Measurements from ENCODE around the gene SLC35F5. TPM values are rescaled to one million over a fixed set of nuclear protein-coding genes. Genes with fewer than 3 reads are reported as not detected.

SLC35F5 gene
- total RNA-seq, 1 donor from 2014 or later, result 27.6 TPM

- H3K36me3 Mint-ChIP-seq (ENCODE audit: unreplicated experiment), result no peaks in the 10 kb centered on the region
- no peak overlapping the region for H3K4me3 Mint-ChIP-seq (ENCODE audit: unreplicated experiment)
- H3K27ac Mint-ChIP-seq (ENCODE audit: unreplicated experiment), result no peak overlapping the region
- DNase-seq, result no peak
- no peaks in the 10 kb centered on the region for H3K27me3 Mint-ChIP-seq (ENCODE audit: unreplicated experiment)
- no peak for TF ChIP-seq CTCF (IDR thresholded peaks at IDR 0.05; ENCODE audit: partially characterized antibody, unreplicated experiment)
- H3K4me1 Mint-ChIP-seq (ENCODE audit: low read depth, unreplicated experiment), result no peaks in the 10 kb centered on the region
- no peaks in the 10 kb centered on the region for H3K9me3 Mint-ChIP-seq (ENCODE audit: unreplicated experiment)
Measured at GRCh38 chr2:113716291-113716690, 40.2 kb downstream of the SLC35F5 start.

GRCh38 chr2:113712941-113713340 lies 43.5 kb downstream of the SLC35F5 start:
- H3K4me3 Mint-ChIP-seq (ENCODE audit: unreplicated experiment), result no peak overlapping the region
- DNase-seq, result no peak
- H3K4me1 Mint-ChIP-seq (ENCODE audit: low read depth, unreplicated experiment), result no peaks in the 10 kb centered on the region
- H3K27me3 Mint-ChIP-seq (ENCODE audit: unreplicated experiment), result no peaks in the 10 kb centered on the region
- H3K36me3 Mint-ChIP-seq (ENCODE audit: unreplicated experiment), result no peaks in the 10 kb centered on the region
- no peak for TF ChIP-seq CTCF (IDR thresholded peaks at IDR 0.05; ENCODE audit: partially characterized antibody, unreplicated experiment)
- H3K27ac Mint-ChIP-seq (ENCODE audit: unreplicated experiment), result no peak overlapping the region
- H3K9me3 Mint-ChIP-seq (ENCODE audit: unreplicated experiment), result no peaks in the 10 kb centered on the region

- H3K36me3 Mint-ChIP-seq (ENCODE audit: unreplicated experiment), result no peaks in the 10 kb centered on the region
- no peak overlapping the region for H3K27ac Mint-ChIP-seq (ENCODE audit: unreplicated experiment)
- no peak for DNase-seq
- H3K9me3 Mint-ChIP-seq (ENCODE audit: unreplicated experiment), result no peaks in the 10 kb centered on the region
- H3K4me1 Mint-ChIP-seq (ENCODE audit: low read depth, unreplicated experiment), result no peaks in the 10 kb centered on the region
- H3K27me3 Mint-ChIP-seq (ENCODE audit: unreplicated experiment), result no peaks in the 10 kb centered on the region
- TF ChIP-seq CTCF (IDR thresholded peaks at IDR 0.05; ENCODE audit: partially characterized antibody, unreplicated experiment), result no peak
- no peak overlapping the region for H3K4me3 Mint-ChIP-seq (ENCODE audit: unreplicated experiment)
Measured at GRCh38 chr2:113711851-113712250, 44.6 kb downstream of the SLC35F5 start.

GRCh38 chr2:113709022-113709421 lies 47.4 kb downstream of the SLC35F5 start:
- Mint-ChIP-seq H3K4me3 (ENCODE audit: unreplicated experiment) (no peak overlapping the region), H3K9me3 (ENCODE audit: unreplicated experiment) (no peaks in the 10 kb centered on the region), H3K27ac (ENCODE audit: unreplicated experiment) (no peak overlapping the region), H3K4me1 (ENCODE audit: low read depth, unreplicated experiment) (no peaks in the 10 kb centered on the region), H3K27me3 (ENCODE audit: unreplicated experiment) (no peaks in the 10 kb centered on the region), H3K36me3 (ENCODE audit: unreplicated experiment) (no peaks in the 10 kb centered on the region)
- no peak for DNase-seq
- TF ChIP-seq CTCF (IDR thresholded peaks at IDR 0.05; ENCODE audit: partially characterized antibody, unreplicated experiment), result no peak

- no peak overlapping the region for H3K4me3 Mint-ChIP-seq (ENCODE audit: unreplicated experiment)
- H3K36me3 Mint-ChIP-seq (ENCODE audit: unreplicated experiment), result no peaks in the 10 kb centered on the region
- H3K27me3 Mint-ChIP-seq (ENCODE audit: unreplicated experiment), result no peaks in the 10 kb centered on the region
- no peak for DNase-seq
- H3K9me3 Mint-ChIP-seq (ENCODE audit: unreplicated experiment), result no peaks in the 10 kb centered on the region
- H3K4me1 Mint-ChIP-seq (ENCODE audit: low read depth, unreplicated experiment), result no peaks in the 10 kb centered on the region
- no peak overlapping the region for H3K27ac Mint-ChIP-seq (ENCODE audit: unreplicated experiment)
- no peak for TF ChIP-seq CTCF (IDR thresholded peaks at IDR 0.05; ENCODE audit: partially characterized antibody, unreplicated experiment)
Measured at GRCh38 chr2:113707106-113707505, 49.3 kb downstream of the SLC35F5 start.

Data from glutamatergic neuron (in vitro differentiated cells).